T-cell (primary cell): ENCODE data around the gene CBX8. TPM values are rescaled to one million over a fixed set of nuclear protein-coding genes. Genes with fewer than 3 reads are reported as not detected.

Source experiments
- ATAC-seq, 4 experiments: fragments of 200-7000 bp in 3 of 4; fragments of 150-1000 bp in 1 of 4; cut with Tn5 transposase; replicated peaks in 1 of 4; 1 replicate in 3 of 4; 2 replicates in 1 of 4; pipeline ENCODE4 v1.10.0; 2021; ENCODE audit warnings: moderate library complexity in 3 of 4, mild to moderate bottlenecking in 2 of 4, moderate number of reproducible peaks in 1 of 4
- CTCF ChIA-PET, 2 donors: fragments of 300-600 bp; sonication (Branson Sonifier 250); formaldehyde crosslinking; loops; one replicate each; lab custom pipeline; 2022; ENCODE audit warnings: antibody characterized with exemption in 2 of 2; lab: Charles Lee
- POLR2A ChIA-PET, 2 donors: fragments of 300-600 bp; sonication (Branson Sonifier 250); formaldehyde crosslinking; loops; one replicate each; lab custom pipeline; 2022; ENCODE audit warnings: antibody characterized with exemption in 2 of 2; lab: Charles Lee
- DNase-seq, 35 experiments: peaks; one replicate each; pipeline versions ENCODE4 v3.0.0 to v3.0.0-alpha.2; 2013 to 2023
- H3K27ac ChIP-seq: one replicate; pipeline ENCODE4 v1.5.1; 2013; ENCODE audit warnings: low read length
- H3K27me3 ChIP-seq, 2 experiments: replicated peaks in 1 of 2; 1 replicate in 1 of 2; 2 replicates in 1 of 2; pipeline versions ENCODE4 v1.6.1 to v1.7.0; 2013; ENCODE audit warnings: low read length in 1 of 2, mixed read lengths in 1 of 2; ENCODE audit not compliant: control insufficient read depth in 2 of 2, insufficient read depth in 2 of 2; ENCODE audit errors: extremely low read depth in 1 of 2
- H3K36me3 ChIP-seq, 2 donors: 1 replicate in 1 of 2; 2 replicates in 1 of 2; pipeline versions ENCODE4 v1.6.1 to v1.7.0; 2013; ENCODE audit warnings: low read length in 1 of 2; ENCODE audit not compliant: control insufficient read depth in 2 of 2, insufficient read depth in 1 of 2; ENCODE audit errors: extremely low read depth in 1 of 2
- H3K4me1 ChIP-seq, 2 experiments: 1 replicate in 1 of 2; 2 replicates in 1 of 2; pipeline versions ENCODE4 v1.6.1 to v1.7.0; 2013; ENCODE audit warnings: low read length in 2 of 2, mixed read lengths in 1 of 2; ENCODE audit not compliant: insufficient read depth in 2 of 2, control insufficient read depth in 1 of 2; ENCODE audit errors: extremely low read depth in 1 of 2
- H3K4me3 ChIP-seq, 2 donors: 1 replicate in 1 of 2; 2 replicates in 1 of 2; pipeline versions ENCODE4 v1.5.1 to v1.7.0; 2013; ENCODE audit warnings: mild to moderate bottlenecking in 2 of 2, low read length in 1 of 2, moderate library complexity in 1 of 2; ENCODE audit not compliant: control insufficient read depth in 1 of 2; ENCODE audit errors: extremely low read depth in 1 of 2
- H3K9me3 ChIP-seq: 2 replicates; pipeline ENCODE4 v1.7.0; 2013
- H3K27ac Mint-ChIP-seq, 2 donors: one replicate each; pipeline ENCODE4 v1.8.0; 2020 to 2021; ENCODE audit warnings: mild to moderate bottlenecking in 2 of 2, mixed read lengths in 2 of 2
- H3K27me3 Mint-ChIP-seq, 2 donors: one replicate each; pipeline ENCODE4 v1.8.0; 2021 to 2022; ENCODE audit warnings: mixed read lengths in 2 of 2
- H3K36me3 Mint-ChIP-seq: one replicate; pipeline ENCODE4 v1.8.0; 2021; ENCODE audit warnings: mixed read lengths
- H3K4me1 Mint-ChIP-seq, 3 donors: one replicate each; pipeline ENCODE4 v1.8.0; 2020 to 2022; ENCODE audit warnings: mixed read lengths in 3 of 3, mild to moderate bottlenecking in 1 of 3
- H3K4me3 Mint-ChIP-seq, 3 donors: one replicate each; pipeline ENCODE4 v1.8.0; 2020 to 2022; ENCODE audit warnings: mild to moderate bottlenecking in 3 of 3, mixed read lengths in 3 of 3, moderate library complexity in 3 of 3
- H3K9me3 Mint-ChIP-seq, 3 donors: one replicate each; pipeline ENCODE4 v1.8.0; 2020 to 2022; ENCODE audit warnings: mixed read lengths in 3 of 3
- WGBS: methylation state at CpG from one replicate; pipeline ENCODE4 v1.1.5; 2013; ENCODE audit warnings: missing lambda C conversion rate; ENCODE audit not compliant: insufficient coverage; 5-methylcytosine and 5-hydroxymethylcytosine counted together
- total RNA-seq, 35 experiments: library from RNA in 6 of 35; stranded (reverse) in 6 of 35; fragments of 120-200 nt in 1 of 35; gene quantifications; one replicate each; pipeline versions ENCODE4 v1.2.1 to v1.2.4 and lab custom pipeline; 2013 to 2026

The CBX8 gene
- total RNA-seq, 5 donors from 2014 or later (not counting 1 experiment from before 2014, with no cell fraction given): 1.9 to 5.1 (median 3.9) TPM

GRCh38 chr17:79786930-79787643, 9.8 kb downstream of the CBX8 start:
- CTCF ChIA-PET: interaction anchor here in 1 of 2 donors (0.5 kb wide), 1 partner anchor 314 kb away, joined by 3 read pairs; the partner anchor contains the start of gene GAA

GRCh38 chr17:79785900-79786810, 10.7 kb downstream of the CBX8 start:
- H3K4me3 Mint-ChIP-seq: no peak overlapping the region
- no peak for ATAC-seq
- no peaks in the 10 kb centered on the region for H3K36me3 Mint-ChIP-seq
- DNase-seq: no peak
- H3K4me1 Mint-ChIP-seq: peaks cover 9 to 16% (median 10%) of the 10 kb centered on the region in 3 donors
- POLR2A ChIA-PET: no interaction called here
- H3K36me3 ChIP-seq: peaks cover 0 to 4% of the 10 kb centered on the region in 2 donors
- WGBS: 88% methylated on average over 10 of the region's 15 CpGs
- H3K4me3 ChIP-seq: no peak overlapping the region
- no peaks in the 10 kb centered on the region for H3K9me3 Mint-ChIP-seq
- H3K9me3 ChIP-seq: no peaks in the 10 kb centered on the region
- peaks cover 46 to 79% of the 10 kb centered on the region in 2 donors for H3K27me3 Mint-ChIP-seq
- H3K27ac ChIP-seq: no peak overlapping the region
- H3K4me1 ChIP-seq: peaks cover 9 to 30% of the 10 kb centered on the region in 2 experiments
- peaks cover 0 to 91% of the 10 kb centered on the region in 2 experiments for H3K27me3 ChIP-seq
- CTCF ChIA-PET: interaction anchor here in 1 of 2 donors (0.5 kb wide), 1 partner anchor 315 kb away, joined by 3 read pairs; the partner anchor contains the start of gene GAA
- H3K27ac Mint-ChIP-seq: no peak overlapping the region

More at GRCh38 chr17:79786930-79787643, 9.8 kb downstream of the CBX8 start:
- H3K9me3 ChIP-seq: no peaks in the 10 kb centered on the region
- H3K27ac ChIP-seq: no peak overlapping the region
- peaks cover 0 to 91% of the 10 kb centered on the region in 2 experiments for H3K27me3 ChIP-seq
- 81% methylated on average over 6 of the region's 12 CpGs for WGBS
- peaks cover 47 to 77% of the 10 kb centered on the region in 2 donors for H3K27me3 Mint-ChIP-seq
- POLR2A ChIA-PET: no interaction called here
- no peaks in the 10 kb centered on the region for H3K36me3 Mint-ChIP-seq
- peaks cover 7 to 9% (median 8%) of the 10 kb centered on the region in 3 donors for H3K4me1 Mint-ChIP-seq
- H3K4me1 ChIP-seq: peaks cover 5 to 32% of the 10 kb centered on the region in 2 experiments
- DNase-seq (no peak), ATAC-seq (no peak)
- H3K27ac Mint-ChIP-seq: no peak overlapping the region
- peaks cover 0 to 4% of the 10 kb centered on the region in 2 donors for H3K36me3 ChIP-seq
- H3K9me3 Mint-ChIP-seq: no peaks in the 10 kb centered on the region
- no peak overlapping the region for H3K4me3 Mint-ChIP-seq
- H3K4me3 ChIP-seq: no peak overlapping the region

GRCh38 chr17:79785017-79785899, 11.6 kb downstream of the CBX8 start:
- Histone ChIP-seq H3K9me3 (no peaks in the 10 kb centered on the region), H3K27me3 (peaks cover 0 to 91% of the 10 kb centered on the region in 2 experiments), H3K4me1 (peaks cover 14 to 24% of the 10 kb centered on the region in 2 experiments), H3K36me3 (peaks cover 0 to 4% of the 10 kb centered on the region in 2 donors), H3K27ac (no peak overlapping the region), H3K4me3 (no peak overlapping the region)
- ATAC-seq: no peak
- no peak for DNase-seq
- ChIA-PET CTCF (no interaction called here), POLR2A (no interaction called here)
- peaks cover 44 to 79% of the 10 kb centered on the region in 2 donors for H3K27me3 Mint-ChIP-seq
- H3K27ac Mint-ChIP-seq: no peak overlapping the region
- H3K36me3 Mint-ChIP-seq: no peaks in the 10 kb centered on the region
- no peaks in the 10 kb centered on the region for H3K9me3 Mint-ChIP-seq
- 85% methylated on average over 11 of the region's 17 CpGs for WGBS
- H3K4me1 Mint-ChIP-seq: peaks cover 5 to 18% (median 6%) of the 10 kb centered on the region in 3 donors
- no peak overlapping the region for H3K4me3 Mint-ChIP-seq

GRCh38 chr17:79784353-79785016, 12.4 kb downstream of the CBX8 start:
- no peak overlapping the region for H3K27ac Mint-ChIP-seq
- H3K4me3 Mint-ChIP-seq: no peak overlapping the region
- Histone ChIP-seq H3K9me3 (no peaks in the 10 kb centered on the region), H3K4me3 (no peak overlapping the region), H3K27me3 (peaks cover 0 to 91% of the 10 kb centered on the region in 2 experiments), H3K4me1 (peaks cover 17 to 22% of the 10 kb centered on the region in 2 experiments), H3K27ac (no peak overlapping the region), H3K36me3 (peaks cover 0 to 4% of the 10 kb centered on the region in 2 donors)
- peaks cover 46 to 84% of the 10 kb centered on the region in 2 donors for H3K27me3 Mint-ChIP-seq
- ChIA-PET CTCF (interaction anchor here in 1 of 2 donors (0.5 kb wide), 1 partner anchor 26 kb away, joined by 5 read pairs; no protein-coding TSS in a partner anchor), POLR2A (no interaction called here)
- peaks cover 5 to 18% (median 7%) of the 10 kb centered on the region in 3 donors for H3K4me1 Mint-ChIP-seq
- DNase-seq (no peak), ATAC-seq (no peak)
- no peaks in the 10 kb centered on the region for H3K36me3 Mint-ChIP-seq
- no peaks in the 10 kb centered on the region for H3K9me3 Mint-ChIP-seq
- WGBS: 94% methylated on average over 28 of the region's 31 CpGs

- DNase-seq (no peak), ATAC-seq (no peak)
- Histone ChIP-seq H3K4me3 (no peak overlapping the region), H3K27me3 (peaks cover 0 to 91% of the 10 kb centered on the region in 2 experiments), H3K27ac (no peak overlapping the region), H3K36me3 (peaks cover 0 to 4% of the 10 kb centered on the region in 2 donors), H3K9me3 (no peaks in the 10 kb centered on the region), H3K4me1 (peaks cover 16 to 25% of the 10 kb centered on the region in 2 experiments)
- Mint-ChIP-seq H3K36me3 (no peaks in the 10 kb centered on the region), H3K4me1 (peaks cover 9 to 21% (median 12%) of the 10 kb centered on the region in 3 donors), H3K27ac (no peak overlapping the region), H3K4me3 (no peak overlapping the region), H3K27me3 (peaks cover 42 to 84% of the 10 kb centered on the region in 2 donors), H3K9me3 (no peaks in the 10 kb centered on the region)
- POLR2A ChIA-PET: no interaction called here
- CTCF ChIA-PET: interaction anchor here in 1 of 2 donors (0.5 kb wide), 1 partner anchor 27 kb away, joined by 5 read pairs; no protein-coding TSS in a partner anchor
- WGBS: 93% methylated on average over 18 of the region's 18 CpGs
Measured at GRCh38 chr17:79783891-79784290, 13.0 kb downstream of the CBX8 start.
